Measurements from ENCODE around the gene PGBD1.

PGBD1 gene, protein sequence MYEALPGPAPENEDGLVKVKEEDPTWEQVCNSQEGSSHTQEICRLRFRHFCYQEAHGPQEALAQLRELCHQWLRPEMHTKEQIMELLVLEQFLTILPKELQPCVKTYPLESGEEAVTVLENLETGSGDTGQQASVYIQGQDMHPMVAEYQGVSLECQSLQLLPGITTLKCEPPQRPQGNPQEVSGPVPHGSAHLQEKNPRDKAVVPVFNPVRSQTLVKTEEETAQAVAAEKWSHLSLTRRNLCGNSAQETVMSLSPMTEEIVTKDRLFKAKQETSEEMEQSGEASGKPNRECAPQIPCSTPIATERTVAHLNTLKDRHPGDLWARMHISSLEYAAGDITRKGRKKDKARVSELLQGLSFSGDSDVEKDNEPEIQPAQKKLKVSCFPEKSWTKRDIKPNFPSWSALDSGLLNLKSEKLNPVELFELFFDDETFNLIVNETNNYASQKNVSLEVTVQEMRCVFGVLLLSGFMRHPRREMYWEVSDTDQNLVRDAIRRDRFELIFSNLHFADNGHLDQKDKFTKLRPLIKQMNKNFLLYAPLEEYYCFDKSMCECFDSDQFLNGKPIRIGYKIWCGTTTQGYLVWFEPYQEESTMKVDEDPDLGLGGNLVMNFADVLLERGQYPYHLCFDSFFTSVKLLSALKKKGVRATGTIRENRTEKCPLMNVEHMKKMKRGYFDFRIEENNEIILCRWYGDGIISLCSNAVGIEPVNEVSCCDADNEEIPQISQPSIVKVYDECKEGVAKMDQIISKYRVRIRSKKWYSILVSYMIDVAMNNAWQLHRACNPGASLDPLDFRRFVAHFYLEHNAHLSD

DNA sequence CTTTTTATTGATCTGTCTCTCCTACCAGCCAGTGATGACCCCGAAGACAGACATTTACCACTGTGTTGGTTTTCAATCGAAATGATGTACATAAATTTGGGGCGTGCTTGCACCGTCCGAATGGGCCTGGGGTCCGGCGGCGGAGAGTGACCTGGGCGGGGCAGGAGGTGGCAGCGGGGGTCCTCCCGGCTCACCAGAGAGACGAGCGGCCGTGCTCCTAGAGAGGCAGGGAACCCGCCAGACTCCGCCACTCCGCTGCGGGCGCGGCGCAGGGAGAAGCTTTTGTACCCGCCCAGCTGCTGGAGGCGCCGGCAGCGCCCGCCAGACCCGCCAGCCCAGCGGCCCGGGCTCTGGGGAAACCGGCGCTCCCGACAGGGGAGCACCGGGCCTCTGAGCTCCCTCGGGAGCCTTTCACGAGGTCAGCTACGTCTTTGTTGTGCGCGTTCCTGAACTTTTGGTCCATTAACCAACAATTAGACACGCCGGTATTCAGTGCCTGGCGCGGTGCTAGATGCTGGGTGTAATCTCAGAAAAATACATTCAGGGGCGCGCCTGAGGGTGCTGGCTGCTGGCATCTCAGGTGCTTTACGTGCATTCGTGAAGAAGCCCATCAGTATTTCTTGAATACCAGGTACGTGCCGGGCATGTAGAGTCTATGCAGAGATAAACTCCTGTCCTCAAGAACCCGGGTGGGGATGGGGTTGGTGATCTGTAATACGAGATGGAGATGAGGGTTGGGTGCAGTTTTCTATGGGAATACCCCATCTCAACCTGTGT lies at the start of gene PGBD1:
PGBD1 (plus strand) TSS at position 285 of the 777 bp plus-strand sequence. CDS start 2,242 bp downstream, outside the sequence.
- peak; percentile 11 for DNase-seq

DNA sequence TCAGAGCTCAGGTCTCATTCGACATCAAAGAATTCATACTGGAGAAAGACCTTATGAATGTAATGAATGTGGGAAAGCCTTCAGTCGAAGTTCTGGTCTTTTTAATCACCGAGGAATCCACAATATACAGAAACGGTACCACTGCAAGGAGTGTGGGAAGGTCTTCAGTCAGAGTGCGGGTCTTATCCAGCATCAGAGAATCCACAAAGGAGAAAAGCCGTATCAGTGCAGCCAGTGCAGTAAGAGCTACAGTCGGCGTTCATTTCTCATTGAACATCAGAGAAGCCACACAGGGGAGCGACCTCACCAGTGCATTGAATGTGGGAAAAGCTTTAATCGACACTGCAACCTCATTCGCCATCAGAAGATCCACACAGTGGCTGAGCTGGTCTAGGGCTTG lies 48.6 kb upstream of the PGBD1 start:
- no peak for DNase-seq

DNA sequence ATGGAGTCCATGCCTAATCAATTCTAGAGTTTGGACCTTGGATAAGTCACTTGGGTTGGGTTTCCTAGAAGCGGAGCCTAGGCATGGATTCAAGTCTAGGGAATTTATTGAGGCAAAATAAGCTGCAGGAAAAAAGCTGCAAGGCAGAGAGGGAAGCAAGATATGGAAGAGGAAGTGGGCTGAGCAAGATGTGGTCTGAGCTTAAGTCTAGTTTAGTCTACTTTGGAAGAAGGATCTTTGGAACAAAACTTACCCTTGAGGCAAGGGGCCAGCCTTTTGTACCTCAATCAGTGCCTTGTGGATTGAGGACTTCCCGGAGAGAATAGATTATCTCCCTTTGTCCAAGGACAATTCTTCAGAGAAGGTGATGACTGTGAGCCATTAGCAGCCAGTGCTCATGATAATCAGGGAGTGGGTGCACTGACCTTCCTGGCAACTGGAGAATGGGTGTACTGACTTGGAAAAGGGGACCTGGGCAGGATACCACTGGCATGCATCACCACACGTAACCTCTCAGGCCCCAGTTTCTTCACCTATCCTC lies 45.4 kb upstream of the PGBD1 start:
- no peak for DNase-seq

DNA sequence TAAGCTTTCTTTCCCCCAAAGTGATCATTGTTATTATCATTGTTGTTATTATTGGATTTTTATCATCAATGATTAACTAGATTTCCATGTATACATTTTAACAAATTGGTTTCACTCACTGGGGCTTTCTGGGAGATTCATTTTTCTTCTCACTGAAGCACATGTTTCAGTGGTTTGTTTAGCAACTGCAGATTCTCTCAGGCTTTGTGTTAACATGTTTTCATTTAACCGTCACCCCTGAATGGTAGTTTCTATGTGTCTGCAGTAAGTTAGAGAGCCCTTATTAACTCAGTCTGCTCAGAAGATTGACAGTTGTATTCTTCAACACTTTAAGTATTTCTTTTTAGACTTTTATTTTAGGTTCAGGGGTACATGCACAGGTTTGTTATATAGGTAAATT lies 41.7 kb upstream of the PGBD1 start:
- no peak for DNase-seq

DNA sequence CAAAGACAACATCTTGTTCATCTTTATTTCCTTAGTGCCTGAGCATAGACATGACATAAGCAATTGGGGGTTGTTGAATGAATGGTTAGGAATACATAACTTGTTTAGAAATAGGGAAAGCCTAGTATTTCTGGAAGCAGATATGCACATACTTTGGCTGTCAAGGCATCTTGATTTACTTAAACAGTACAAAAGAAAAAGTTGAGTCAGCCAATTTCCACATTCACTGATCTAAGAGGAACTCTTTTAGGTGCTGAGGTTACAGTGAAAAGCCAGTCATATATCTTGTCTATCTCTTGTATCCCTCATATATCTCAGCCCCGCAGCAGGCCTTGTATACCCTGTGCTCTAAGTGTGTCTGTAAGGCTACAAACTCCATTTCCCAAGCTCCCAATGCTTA lies 40.9 kb upstream of the PGBD1 start:
- DNase-seq = no peak

DNA sequence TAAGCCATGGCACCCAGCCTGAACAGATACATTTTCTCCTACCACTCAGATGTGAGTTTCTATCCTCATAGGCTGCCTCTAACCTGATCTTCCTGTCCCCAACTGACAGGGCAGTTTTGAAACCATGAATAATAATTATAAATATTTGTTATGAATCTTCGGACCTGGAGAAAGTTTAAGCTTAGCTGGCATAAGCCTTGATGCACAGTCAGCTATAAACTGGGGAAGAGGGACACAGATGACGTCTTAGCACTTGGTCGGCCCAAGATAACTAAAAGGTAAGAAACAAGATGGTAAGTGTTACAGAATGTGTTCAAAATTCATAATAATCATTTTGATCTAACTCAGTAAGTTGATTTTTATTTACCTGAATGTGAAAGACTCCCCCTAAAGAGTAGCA lies 37.4 kb upstream of the PGBD1 start:
- no peak for DNase-seq

DNA sequence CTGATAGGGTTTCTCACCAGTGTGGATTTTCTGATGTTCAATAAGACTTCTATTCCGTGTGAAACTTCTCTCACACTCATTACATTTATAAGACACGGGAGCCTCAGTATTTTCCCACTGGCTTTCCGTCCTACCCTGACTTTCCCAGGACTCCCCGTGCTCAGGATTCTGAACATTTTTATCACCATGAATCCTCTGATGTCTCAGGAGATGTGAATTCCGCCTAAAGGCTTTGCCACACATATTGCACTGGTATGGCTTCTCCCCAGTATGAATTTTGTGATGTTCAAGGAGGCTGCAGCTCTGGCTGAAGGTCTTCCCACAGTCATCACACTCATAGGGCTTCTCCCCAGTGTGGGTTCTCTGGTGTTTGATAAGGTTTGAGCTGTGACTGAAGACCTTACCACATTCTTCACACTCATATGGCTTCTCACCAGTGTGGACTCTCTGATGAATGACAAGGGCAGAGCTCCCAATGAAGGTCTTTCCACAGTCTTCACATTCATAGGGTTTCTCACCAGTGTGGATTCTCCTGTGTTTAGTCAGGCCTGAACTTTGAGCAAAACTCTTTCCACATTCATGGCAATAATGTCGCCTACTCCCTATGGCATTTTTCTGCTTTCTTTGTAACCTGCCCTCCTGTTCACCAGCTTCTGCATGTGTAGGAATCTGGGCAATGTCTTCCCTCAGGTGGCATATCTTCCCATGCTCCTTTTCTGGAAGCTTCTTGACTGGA lies 36.0 kb upstream of the PGBD1 start:
- DNase-seq = no peak

DNA sequence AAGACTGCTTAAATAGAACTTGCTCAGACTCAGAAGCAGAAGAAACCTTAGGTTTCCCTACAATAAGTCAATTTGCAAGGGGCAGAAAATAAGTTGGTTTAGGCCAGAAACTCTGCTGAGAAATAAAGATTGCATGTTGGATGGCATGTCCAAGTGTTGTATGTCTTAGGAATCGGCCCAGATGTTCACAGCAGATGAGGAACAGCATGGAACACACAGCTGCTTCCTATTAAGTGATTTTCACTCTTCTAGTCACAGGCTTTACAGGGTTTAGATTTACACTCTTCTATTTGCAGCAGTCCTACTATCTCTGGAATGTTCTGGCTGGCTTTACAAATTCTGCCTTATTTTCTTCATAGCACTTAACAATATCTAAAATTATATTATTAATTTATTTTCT lies 32.5 kb upstream of the PGBD1 start:
- no peak for DNase-seq

DNA sequence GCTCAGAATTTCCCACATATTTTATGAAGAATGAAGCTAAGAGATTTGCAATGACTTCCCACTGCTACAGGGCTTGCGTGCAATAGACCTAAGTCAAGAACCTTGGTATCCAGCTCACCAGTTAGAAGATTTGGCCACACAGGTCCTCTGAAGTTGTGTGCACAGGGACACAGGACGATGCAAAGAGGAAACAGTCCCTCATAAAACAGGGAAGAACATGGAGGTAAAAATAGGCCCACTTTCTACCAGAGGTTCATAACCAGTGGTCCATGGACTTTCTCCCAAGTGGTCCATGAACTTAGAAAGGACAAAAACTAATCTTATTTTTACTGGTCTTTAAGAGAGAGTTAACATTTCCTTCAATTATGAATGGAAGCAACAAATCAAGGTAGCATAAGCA lies 30.6 kb upstream of the PGBD1 start:
- DNase-seq = no peak

DNA sequence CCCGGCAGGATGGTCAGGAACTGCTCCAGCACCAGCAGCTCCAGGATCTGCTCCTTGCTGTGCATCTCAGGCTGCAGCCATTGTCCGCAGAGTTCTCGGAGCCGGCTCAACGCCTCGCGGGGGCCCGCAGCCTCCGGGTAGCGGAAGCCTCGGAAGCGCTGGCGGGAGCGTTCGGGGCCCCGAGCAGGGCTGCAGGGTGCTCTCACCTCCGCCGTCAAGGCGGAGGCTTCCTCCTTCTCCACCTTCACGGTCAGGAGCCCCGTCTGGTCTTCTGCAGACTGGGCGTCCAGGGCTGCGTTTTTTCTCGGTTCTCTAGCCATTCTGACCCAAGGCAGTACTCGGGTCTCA lies 29.7 kb upstream of the PGBD1 start:
- DNase-seq = peak; percentile 4

DNA sequence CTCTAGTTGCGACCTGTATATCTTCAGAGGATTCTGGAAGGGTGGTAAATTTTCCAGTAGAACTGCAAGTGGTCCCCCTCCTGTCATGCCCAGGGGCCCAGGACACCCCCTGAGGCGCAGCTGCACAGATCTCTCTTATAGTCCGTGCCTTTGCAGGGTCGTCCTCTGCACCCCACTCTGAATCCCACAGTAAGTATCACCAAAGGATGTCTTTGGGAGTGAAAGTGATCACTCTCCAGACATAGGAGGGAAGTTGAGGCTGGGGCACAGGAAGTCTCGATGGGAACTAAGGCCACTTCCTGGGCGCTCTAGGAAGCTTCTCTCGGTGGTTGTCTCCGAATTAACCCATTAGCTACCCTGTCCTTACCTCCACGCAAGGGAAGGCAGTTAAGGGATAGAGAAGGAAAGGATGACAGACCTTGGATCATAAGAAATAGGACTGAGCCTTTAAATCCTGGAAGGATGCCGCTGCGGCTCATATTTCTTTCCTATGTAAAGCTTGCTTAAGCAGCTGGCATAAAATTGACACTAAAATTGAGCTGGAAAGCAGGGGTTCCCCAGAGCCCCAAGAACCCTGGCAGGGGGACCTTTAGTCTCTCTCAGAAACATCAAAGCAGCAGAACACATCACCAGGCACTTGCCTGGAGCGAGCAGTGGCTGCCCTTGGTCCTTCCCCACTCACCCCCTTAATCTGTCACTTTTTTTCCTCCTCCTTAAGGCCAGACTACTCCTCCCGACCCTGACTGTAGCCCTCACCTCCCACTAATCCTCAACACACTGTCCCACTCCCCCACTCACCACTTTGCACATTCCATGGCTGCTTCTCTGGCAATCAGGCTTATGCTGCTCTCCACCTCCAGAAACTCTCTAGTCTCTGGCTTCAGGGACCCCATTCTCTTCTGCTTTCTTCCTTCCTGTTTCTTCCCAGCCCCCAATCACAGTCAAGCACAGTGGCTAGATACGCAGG lies 29.1 kb upstream of the PGBD1 start, which contains the start of gene ZKSCAN4:
ZKSCAN4 (minus strand) TSS at position 261 of the 967 bp plus-strand sequence. CDS start 289 bp downstream, outside the sequence.
- DNase-seq = peak; percentile 75

DNA sequence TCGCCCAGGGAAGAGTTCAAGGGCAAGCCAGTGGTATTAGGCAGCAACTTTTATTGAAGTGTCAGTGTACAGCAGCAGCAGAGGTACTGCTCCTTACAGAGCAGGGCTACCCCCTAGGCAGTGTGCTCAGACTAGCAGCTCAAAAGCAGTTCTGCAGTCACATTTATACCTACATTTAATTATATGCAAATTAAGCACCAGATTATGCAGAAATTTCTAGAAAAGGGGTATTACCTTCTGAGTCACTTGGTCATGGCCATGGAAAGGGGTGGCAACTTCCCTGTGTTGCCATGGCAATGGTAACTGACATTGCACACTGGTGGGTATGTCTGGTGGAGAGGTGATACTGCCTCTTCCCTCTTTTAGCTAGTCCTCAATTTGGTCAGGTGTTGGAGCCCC lies 27.3 kb upstream of the PGBD1 start:
- no peak for DNase-seq

DNA sequence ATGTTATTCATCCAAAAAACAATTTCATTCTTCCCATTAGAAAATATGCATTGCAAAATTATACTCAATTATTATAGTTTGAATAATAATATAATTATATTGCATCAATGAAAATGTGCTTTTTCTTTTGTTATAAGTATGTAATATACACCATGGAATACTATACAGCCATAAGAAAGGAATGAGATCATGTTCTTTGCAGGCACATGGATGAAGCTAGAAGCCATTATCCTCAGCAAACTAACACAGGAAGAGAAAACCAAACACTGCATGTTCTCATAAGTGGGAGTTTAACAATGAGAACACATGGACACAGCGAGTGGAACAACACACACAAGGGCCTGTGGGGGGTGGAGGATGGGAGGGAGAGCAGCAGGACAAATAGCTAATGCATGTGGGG lies 24.3 kb upstream of the PGBD1 start:
- DNase-seq = no peak

DNA sequence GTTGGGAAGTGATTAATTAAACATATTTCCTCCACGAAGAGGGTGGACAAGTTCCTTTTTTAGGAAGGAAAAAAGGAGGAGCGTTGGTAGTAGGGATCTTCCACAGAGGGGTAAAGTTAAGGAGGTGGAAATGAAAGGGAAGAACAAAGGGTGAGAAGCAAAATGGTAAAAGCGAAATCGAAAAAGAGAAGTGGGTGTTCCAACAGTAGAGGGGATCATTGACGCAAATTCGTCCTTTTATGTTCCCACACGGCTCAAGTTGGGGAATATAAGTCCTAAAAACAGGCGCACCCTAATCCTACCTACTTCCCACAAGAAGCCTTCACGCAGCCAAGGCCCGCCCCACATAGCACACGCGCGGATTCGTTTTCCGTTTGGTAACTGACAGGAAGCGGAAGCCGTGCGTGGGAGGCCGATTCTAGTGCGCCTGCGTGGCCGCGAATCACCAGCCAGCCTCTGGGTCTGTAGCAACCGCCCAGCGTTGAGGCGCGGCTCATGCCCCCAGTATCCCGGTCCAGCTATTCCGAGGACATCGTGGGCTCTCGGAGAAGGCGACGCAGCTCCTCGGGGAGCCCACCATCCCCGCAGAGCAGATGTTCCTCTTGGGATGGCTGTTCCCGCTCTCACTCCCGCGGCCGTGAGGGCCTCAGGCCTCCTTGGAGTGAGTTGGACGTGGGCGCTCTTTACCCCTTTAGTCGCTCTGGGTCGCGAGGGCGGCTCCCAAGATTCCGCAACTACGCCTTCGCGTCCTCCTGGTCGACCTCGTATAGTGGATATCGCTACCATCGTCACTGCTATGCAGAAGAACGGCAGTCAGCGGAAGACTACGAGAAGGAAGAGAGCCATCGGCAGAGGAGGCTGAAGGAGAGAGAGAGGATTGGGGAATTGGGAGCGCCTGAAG lies 22.2 kb upstream of the PGBD1 start, which contains the start of gene NKAPL:
NKAPL (plus strand) TSS at position 421 of the 901 bp plus-strand sequence; CDS start at position 496, 75 bp downstream.
- DNase-seq = peak; percentile 42

DNA sequence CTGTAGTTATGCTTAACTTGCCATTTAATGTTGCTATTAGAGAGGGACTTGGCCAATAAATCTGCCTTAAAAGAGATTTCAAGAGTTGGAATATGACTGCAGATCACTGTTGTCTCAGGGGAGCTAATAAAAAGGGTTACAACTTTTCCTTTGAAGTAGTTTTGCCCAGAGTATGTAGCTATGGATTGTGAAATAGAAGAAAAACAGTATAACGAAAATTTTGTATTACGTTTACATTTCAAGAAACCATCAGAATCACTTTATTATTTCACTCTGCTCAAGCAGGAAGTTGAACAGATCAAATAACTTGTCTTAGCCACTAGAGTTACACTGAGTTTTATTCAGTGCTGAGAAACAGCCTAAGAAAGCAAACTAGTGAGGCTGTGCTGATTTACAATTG lies 17.4 kb upstream of the PGBD1 start:
- DNase-seq = no peak

DNA sequence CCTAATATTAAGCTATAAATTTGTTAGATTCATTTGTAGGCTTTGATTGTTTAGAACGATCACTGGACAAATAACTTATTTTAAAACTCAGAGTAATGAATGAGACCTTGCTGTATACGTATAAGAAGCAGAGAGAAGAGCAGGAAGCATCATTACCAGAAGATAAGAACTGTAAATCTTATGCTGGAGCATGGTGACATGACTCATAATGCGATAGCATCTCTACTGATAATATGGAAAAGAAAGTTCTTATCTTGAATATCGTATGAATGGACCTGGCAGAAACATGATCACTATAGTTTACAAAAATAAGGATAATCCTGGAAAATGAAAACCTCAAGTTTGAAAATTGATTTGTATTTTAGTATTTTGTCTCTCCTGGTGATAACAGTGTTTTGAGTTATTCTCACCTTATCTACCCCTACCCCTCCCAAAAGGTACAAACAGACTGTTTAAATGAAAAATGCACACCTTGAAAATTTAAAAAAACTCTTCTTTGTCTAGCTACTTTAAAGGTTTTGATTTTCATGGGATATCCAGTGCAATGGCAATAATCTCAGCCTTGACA lies 16.5 kb upstream of the PGBD1 start:
- no peak for DNase-seq

DNA sequence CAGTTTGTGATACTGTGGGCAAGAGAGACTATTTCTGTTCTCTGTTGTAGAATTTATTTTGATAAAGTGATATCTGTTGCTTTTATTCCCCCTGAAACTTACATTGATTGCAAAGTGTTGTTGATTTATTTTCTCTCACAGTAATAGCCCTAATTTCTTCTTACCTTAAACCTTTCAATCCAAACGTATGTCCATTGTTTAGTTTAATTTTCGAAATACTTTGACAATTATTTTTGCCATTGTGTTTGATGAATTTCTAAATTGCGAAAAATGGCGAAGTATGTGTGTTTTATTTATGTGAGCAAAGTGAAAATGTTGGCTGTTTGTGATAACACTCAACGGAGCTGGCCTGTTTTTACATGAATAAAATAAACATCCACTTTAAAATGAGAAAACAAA lies 14.8 kb upstream of the PGBD1 start:
- no peak for DNase-seq

DNA sequence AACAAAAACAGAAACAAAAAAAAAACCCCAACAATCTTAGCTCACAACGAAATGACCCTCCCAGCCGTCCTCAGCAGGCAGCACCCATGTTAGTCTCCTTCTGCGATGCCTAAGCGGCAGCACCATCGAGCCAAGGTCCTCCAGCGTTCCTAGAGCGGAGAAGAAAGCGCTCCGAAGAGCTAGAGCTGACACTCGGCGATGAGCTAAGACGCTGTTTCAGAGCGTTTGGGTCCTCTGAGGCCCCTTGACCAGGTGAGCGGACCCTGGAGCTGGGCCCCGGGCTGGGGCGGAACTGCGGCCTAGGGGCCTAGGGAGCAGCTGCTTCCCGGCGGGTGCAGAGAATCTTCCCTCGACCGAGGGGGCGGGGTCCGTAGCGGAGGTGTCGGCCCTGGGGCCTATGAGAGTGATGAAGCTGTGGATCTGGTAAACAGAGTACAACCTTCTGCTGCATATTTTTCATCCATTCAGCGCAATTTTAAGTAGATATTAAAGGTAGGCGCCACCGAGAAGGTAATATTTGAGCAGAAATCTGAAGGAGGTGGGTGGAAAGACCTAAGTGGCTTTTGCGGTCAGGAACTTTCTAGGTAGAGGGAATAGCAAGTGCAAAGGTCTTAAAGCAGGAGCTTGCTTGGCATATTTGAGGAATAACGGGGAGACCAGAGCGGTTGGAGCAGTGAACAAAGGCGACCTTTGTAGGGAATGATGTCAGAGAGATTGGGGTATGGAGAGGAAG lies 14.2 kb upstream of the PGBD1 start, which contains the start of gene ZSCAN26:
ZSCAN26 (plus strand) TSS at position 182 of the 733 bp plus-strand sequence. CDS start 4,777 bp downstream, outside the sequence.
- peak; percentile 88 for DNase-seq

DNA sequence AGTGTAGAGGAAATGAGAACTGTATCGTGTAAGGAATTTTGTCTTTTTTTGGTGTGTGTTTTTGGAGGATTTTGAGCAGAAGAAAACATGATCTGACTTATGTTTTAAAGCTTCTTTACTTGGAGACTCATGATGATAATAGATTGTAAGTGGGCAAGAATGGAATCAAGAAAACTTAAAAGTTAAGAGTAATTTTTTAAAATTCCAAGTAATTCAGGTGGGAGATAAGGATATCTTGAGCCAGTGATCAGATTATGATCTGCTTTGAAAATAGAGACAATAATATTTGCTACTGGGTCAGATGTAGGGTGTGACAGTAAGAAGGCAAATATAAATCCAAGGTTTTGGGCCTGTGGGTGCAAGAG lies 13.7 kb upstream of the PGBD1 start:
- DNase-seq = no peak

Data from stimulated activated naive CD4-positive, alpha-beta T cell treated with Interleukin-2 at 50 U/mL for 16 hours (primary cell).